GM21825 (cell line): Measurements from ENCODE around the gene AP5S1.

Experiments used
- ATAC-seq: cut with Tn5 transposase; IDR thresholded peaks from one replicate; pipeline ENCODE4 v1.9.1; 2021; ENCODE audit warnings: mild to moderate bottlenecking, moderate library complexity; ENCODE audit not compliant: unreplicated experiment

AP5S1 gene

GRCh38 chr20:3820048-3820900 lies at the start of gene AP5S1:
TSS of gene AP5S1 (plus strand) at chr20:3820547. CDS start at chr20:3822118, 1,571 bp downstream.
- ATAC-seq = peak; percentile 77

GRCh38 chr20:3771552-3772058 lies 48.7 kb upstream of the AP5S1 start:
- no peak for ATAC-seq

DNA sequence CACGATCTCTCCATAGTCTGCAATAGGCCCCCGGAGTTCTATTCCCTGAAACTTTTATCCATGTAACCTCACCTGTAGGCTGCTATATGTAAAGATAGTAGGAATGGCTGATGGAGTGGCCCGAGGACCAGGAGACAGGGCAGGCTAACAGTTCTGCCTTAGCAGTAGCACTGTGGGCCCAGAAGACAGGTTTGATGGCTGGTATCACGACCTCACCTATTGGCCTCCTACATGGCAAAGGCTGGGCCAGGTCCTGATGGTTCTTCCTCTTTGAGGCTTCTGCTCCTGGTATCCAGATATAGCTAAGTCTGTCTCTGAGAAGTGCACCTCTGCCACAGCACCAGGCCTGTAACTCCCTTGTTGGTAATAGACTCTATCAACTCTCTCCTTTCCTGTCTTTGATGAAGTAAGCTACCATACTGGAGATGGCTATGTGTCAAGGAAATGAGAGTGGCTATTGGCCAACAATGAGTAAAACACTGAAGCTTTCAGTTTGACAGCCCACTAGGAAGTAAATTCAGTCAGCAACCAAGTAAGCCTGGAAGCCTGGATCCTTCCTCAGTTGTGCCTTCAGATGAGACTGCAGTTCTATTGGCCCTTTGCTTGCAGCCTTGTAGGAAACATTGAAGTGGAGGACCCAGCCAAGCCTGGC lies 44.8 kb upstream of the AP5S1 start:
- ATAC-seq = no peak

GRCh38 chr20:3777381-3777715 lies 43.0 kb upstream of the AP5S1 start:
- no peak for ATAC-seq

DNA sequence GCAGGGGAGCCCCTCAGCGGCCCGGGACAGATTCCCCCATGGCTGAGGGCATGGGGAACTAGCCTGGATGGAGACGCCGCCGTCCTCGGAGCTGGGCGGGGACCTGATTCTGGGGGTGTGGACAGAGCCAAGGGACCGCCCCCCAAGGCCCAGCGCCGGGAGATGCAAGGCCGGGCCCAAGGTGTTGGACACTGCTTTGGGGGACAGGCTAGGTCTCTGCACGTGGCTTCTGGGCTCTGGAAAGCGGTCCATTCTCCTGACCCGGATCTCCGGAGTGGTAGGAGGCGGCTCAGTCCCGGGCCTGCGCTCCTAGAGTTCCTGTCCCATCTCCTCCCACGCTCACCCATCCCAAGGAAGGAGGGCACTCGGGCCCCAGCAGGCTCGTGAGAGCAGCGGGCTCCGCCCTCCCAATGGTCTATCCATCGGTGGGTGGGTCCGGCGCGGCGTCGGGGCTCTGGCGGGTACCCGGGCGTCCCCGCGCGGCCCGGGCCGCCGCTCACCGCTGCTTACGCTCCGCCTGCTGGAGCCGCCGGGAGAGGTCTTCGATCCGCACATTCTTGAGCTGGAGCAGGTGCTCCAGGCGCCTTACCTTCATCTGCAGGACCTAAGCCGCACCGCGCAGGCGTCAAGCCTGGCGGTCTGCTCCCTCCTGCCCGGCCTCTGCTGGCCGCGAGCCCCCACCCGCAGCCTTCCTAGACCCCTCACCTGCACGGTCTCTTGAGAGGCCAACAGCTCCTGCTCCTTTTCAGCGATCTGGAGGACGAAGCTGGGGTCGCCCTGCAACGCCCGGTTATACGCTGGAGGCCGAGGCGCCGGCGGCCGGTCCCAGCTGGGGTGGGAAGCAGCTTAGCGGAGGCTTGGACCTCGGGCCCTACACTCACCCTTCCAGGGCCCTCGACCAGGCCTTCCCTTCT lies 42.4 kb upstream of the AP5S1 start:
- no peak for ATAC-seq

DNA sequence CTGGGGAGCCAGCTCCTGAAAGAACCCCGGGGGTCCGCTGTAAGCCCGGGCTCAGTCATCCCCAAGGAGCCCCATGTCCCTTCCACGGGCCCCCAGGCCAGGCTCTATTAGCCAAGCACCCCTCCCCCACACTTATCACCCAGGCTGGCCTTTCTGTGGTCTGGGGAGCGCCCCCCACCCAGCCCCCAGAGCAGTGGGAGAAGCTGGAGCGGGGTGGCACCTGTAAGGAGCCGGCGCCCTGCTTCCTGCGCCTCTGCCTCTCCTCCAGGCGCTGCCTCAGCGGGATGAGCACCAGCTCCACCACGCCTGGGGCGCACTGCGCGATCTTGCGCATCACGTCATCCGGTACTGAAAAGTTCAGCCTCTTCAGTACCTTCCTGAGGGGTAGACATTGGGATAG lies 41.4 kb upstream of the AP5S1 start:
- no peak for ATAC-seq

GRCh38 chr20:3781153-3781910 lies 39.0 kb upstream of the AP5S1 start, which contains the start of gene SPEF1:
TSS of gene SPEF1 (minus strand) at chr20:3781448. CDS start at chr20:3781287, 161 bp downstream.
- no peak for ATAC-seq

DNA sequence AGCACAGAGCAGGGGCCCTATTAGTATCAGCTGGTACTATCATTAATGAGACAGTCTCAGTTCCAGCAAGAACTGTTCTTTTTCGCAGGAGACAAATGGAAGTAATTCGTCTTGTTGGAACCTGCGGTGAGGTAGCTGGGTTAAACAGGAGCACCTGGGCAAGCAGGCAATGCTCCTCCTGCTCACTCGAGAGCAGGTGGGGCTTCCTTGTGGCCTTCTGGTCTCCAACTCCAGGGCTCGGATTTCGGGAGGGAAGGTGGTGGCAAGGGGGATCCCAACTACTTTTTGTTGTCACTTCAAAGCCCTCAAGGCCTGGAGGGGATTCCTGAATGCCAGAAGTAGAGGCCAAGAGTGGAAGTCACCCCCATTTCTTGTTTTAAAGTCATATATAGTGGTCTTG lies 37.8 kb upstream of the AP5S1 start:
- ATAC-seq = no peak

DNA sequence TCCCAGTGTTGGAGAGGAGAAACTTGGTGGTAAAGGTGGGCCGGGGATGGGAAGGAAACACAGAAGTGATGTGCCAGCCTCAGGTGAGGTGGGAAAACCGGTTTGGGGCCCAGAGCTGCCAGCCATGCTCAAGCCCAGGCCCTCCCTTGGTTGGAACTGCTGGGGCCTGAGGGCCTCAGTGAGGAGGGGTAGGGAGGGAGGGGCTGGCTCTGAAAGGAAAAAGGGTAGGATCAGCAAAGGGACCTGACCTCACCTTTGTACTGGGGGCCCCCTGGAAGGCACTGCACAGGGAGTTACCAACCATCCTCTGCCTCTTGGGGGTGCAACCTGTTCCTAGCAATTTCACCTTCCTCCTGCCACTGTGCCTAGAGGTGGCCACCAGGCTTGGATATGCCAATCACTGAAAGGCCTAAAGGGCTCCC lies 37.3 kb upstream of the AP5S1 start:
- ATAC-seq = no peak

DNA sequence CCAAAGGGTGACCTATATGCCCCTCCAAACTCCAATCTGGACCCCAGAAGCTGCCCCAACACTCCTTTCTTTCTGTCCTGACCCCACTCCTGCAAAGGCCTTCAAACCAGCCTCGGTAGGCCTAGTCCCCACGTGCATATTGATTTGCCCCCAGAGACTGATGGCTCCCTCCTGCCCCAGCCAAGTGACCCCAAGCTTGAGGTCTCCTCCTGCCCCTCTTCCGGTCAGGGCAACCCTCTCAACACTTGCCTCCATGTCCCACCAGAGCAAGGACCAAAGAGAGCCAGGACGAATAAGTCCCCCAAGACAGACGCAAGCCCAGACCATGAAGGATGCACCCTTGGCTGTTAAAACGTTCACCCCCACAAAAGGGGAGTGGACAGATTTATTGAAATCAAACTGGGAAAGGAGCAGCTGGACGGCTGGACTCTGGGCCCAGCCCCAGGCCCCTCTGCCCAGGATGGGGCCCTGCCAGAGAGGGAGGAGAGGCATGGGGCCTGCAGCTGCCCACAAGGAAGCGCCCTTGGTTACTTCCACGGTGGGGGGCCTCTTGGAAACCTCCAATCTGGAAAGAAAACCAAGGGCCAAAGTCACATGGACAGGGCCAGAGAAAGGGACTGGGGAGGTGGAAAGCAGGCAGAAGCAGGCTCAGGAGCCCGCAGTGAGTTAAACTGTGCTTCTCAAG lies 36.7 kb upstream of the AP5S1 start:
- ATAC-seq = no peak

GRCh38 chr20:3784216-3784853 lies 36.0 kb upstream of the AP5S1 start:
- ATAC-seq = no peak

- no peak for ATAC-seq
Observed at GRCh38 chr20:3784863-3785239, 35.5 kb upstream of the AP5S1 start.

- no peak for ATAC-seq
Observed at GRCh38 chr20:3785240-3786125, 34.9 kb upstream of the AP5S1 start.

GRCh38 chr20:3786126-3786484 lies 34.2 kb upstream of the AP5S1 start:
- ATAC-seq = peak; percentile 17

GRCh38 chr20:3786665-3787323 lies 33.6 kb upstream of the AP5S1 start, which contains the start of gene CENPB:
TSS of gene CENPB (minus strand) at chr20:3786740. CDS start at chr20:3786483, 257 bp downstream.
- ATAC-seq = peak; percentile 78

DNA sequence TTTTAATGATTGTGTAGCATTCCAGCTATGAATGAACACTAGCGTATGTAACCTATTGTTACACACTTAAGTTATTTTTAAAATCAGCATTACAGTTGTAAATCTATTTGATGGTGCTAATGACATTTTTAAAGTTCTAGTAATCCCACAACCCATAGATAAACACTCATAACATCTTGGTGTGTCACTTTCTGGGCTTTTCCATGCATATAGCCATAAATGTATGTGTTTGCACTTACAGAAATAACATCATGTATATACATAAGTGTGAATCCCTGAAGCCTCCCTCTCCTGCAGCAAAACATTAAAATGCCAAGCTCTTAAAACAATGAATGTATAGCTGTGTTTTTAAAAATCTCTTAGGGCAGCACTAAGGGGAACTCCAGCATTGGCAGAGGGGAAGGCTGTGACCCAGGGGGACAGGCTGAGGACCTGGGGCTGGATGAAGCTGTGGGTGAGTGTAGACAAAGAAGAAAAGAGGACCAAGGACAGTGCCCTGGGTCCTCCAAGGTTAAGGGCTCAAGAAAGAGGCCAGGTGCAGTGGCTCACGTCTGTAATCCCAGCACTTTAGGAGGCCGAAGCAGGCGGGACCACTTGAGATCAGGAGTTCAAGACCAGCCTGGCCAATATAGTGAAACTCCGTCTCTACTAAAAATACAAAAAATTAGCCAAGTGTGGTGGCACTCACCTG lies 32.9 kb upstream of the AP5S1 start:
- no peak for ATAC-seq

- ATAC-seq = no peak
Observed at GRCh38 chr20:3788685-3789155, 31.6 kb upstream of the AP5S1 start.
